ENCODE measurements around the gene RNF212. TPM values are rescaled to one million over a fixed set of nuclear protein-coding genes. Genes with fewer than 3 reads are reported as not detected.

Gene RNF212
- total and polyA plus RNA-seq, 2 donors (not counting 3 experiments of a cell fraction or from before 2014, with no cell fraction given) = 2.3 to 2.8 TPM

DNA sequence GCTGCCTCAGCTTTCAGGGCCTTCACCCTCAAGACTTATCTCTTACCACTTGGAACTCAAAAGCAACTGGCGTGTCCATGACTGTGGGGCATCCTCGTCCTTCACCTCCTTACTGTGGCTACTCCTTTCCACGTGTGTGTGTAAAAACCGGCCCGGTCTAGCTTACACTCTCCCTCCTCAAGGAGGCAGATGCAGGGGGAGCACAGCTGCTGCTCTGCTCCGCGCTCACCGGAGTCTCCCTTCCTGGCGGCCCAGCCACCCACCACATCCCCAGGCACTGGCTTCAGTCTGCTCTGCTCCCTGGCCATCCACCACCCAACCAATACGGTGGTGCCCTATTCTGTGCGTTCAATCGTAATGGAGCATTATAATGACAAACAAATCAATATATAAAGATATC lies 8.3 kb downstream of the RNF212 start:
- Histone ChIP-seq H3K4me1 (ENCODE audit: control insufficient read depth, extremely low read depth, insufficient read depth, low read length) (no peaks in the 10 kb centered on the region), H4K20me1 (replicated peaks; ENCODE audit: control insufficient read depth, extremely low read depth, insufficient read depth, low read length) (no peaks in the 10 kb centered on the region), H2AFZ (ENCODE audit: low read depth, low read length) (no peak overlapping the region), H3K4me2 (ENCODE audit: insufficient read depth, low read length) (no peak overlapping the region), H3K27me3 (ENCODE audit: control insufficient read depth in 2 of 2, insufficient read depth in 2 of 2, low read length in 2 of 2) (no peaks in the 10 kb centered on the region), H3K36me3 (ENCODE audit: control insufficient read depth in 2 of 2, extremely low read depth in 1 of 2, insufficient read depth in 2 of 2, low read length in 2 of 2) (no peaks in the 10 kb centered on the region), H3K27ac (ENCODE audit: insufficient read depth, low read depth, low read length) (no peak overlapping the region), H3K9me3 (replicated peaks; ENCODE audit: control insufficient read depth, insufficient read depth, low read length) (no peaks in the 10 kb centered on the region), H3K9ac (replicated peaks; ENCODE audit: extremely low read depth, insufficient read depth, low read length) (no peak overlapping the region), H3K9me1 (replicated peaks; ENCODE audit: control insufficient read depth, extremely low read depth, insufficient read depth, low read length) (no peaks in the 10 kb centered on the region), H3K79me2 (ENCODE audit: control insufficient read depth, insufficient read depth, low read length) (no peaks in the 10 kb centered on the region), H3K4me3 (replicated peaks in 1 of 3; ENCODE audit: insufficient read depth in 1 of 3, low read depth in 1 of 3, low read length in 3 of 3) (no peak overlapping the region)
- no peak for FAIRE-seq
- BruUV-seq (replicated peaks) = no TSS peak
- POLR2A ChIA-PET = no interaction called here
- CTCF ChIA-PET = no interaction called here
- DNase-seq (ENCODE audit: low read depth, low spot score) = no peak
- dilution Hi-C loops (cut with MboI; ENCODE audit: extremely low pct_ligation_motif_present, low sequenced_read_pairs) (no loop called here), intact Hi-C loops (cut with micrococcal nuclease) (no loop called here)
- TF ChIP-seq, protein P1, sequence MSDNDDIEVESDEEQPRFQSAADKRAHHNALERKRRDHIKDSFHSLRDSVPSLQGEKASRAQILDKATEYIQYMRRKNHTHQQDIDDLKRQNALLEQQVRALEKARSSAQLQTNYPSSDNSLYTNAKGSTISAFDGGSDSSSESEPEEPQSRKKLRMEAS (IDR thresholded peaks at IDR 0.05; ENCODE audit: insufficient read depth, insufficient read length) = no peak
- TF ChIP-seq GATA2 (IDR thresholded peaks at IDR 0.05; ENCODE audit: insufficient read depth, insufficient read length, low read depth, low read length) (no peak), FOS (IDR thresholded peaks at IDR 0.05; ENCODE audit: borderline replicate concordance, insufficient read depth, low read length) (no peak)

DNA sequence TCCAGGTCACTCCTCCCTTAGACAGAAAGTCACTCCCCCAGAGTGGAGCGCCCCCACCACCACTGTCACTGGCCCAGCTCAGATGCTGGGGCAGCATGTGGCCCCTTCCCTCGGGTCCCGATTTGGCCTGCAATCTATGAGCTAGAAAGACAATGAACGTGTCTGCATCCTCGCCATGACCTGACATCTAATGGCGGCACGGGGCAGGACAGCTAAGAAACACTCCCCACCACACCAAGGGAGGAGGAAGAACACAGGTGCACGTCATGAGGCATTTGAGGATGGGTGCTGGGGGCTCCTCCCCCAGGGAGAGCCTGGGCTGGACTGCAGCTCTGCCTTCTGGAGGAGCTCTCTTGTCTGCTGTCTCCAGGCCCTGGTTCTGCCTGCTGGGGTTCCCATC lies 8.7 kb downstream of the RNF212 start:
- Histone ChIP-seq H3K27ac (ENCODE audit: insufficient read depth, low read depth, low read length) (no peak overlapping the region), H3K4me3 (replicated peaks in 1 of 3; ENCODE audit: insufficient read depth in 1 of 3, low read depth in 1 of 3, low read length in 3 of 3) (no peak overlapping the region), H3K9ac (replicated peaks; ENCODE audit: extremely low read depth, insufficient read depth, low read length) (no peak overlapping the region), H3K79me2 (ENCODE audit: control insufficient read depth, insufficient read depth, low read length) (no peaks in the 10 kb centered on the region), H3K4me1 (ENCODE audit: control insufficient read depth, extremely low read depth, insufficient read depth, low read length) (no peaks in the 10 kb centered on the region), H3K27me3 (ENCODE audit: control insufficient read depth in 2 of 2, insufficient read depth in 2 of 2, low read length in 2 of 2) (no peaks in the 10 kb centered on the region), H4K20me1 (replicated peaks; ENCODE audit: control insufficient read depth, extremely low read depth, insufficient read depth, low read length) (no peaks in the 10 kb centered on the region), H3K4me2 (ENCODE audit: insufficient read depth, low read length) (no peak overlapping the region), H3K9me1 (replicated peaks; ENCODE audit: control insufficient read depth, extremely low read depth, insufficient read depth, low read length) (no peaks in the 10 kb centered on the region), H3K9me3 (replicated peaks; ENCODE audit: control insufficient read depth, insufficient read depth, low read length) (no peaks in the 10 kb centered on the region), H3K36me3 (ENCODE audit: control insufficient read depth in 2 of 2, extremely low read depth in 1 of 2, insufficient read depth in 2 of 2, low read length in 2 of 2) (no peaks in the 10 kb centered on the region), H2AFZ (ENCODE audit: low read depth, low read length) (no peak overlapping the region)
- CTCF ChIA-PET = no interaction called here
- TF ChIP-seq, protein P2, sequence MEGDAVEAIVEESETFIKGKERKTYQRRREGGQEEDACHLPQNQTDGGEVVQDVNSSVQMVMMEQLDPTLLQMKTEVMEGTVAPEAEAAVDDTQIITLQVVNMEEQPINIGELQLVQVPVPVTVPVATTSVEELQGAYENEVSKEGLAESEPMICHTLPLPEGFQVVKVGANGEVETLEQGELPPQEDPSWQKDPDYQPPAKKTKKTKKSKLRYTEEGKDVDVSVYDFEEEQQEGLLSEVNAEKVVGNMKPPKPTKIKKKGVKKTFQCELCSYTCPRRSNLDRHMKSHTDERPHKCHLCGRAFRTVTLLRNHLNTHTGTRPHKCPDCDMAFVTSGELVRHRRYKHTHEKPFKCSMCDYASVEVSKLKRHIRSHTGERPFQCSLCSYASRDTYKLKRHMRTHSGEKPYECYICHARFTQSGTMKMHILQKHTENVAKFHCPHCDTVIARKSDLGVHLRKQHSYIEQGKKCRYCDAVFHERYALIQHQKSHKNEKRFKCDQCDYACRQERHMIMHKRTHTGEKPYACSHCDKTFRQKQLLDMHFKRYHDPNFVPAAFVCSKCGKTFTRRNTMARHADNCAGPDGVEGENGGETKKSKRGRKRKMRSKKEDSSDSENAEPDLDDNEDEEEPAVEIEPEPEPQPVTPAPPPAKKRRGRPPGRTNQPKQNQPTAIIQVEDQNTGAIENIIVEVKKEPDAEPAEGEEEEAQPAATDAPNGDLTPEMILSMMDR (IDR thresholded peaks at IDR 0.05; ENCODE audit: extremely low read depth in 1 of 2, insufficient read depth in 1 of 2, low read depth in 1 of 2, low read length in 2 of 2) = no peak
- TF ChIP-seq, protein P1 (IDR thresholded peaks at IDR 0.05; ENCODE audit: insufficient read depth, insufficient read length) = no peak
- TF ChIP-seq GATA2 (IDR thresholded peaks at IDR 0.05; ENCODE audit: insufficient read depth, insufficient read length, low read depth, low read length) (no peak), EZH2 (IDR thresholded peaks at IDR 0.05; ENCODE audit: borderline replicate concordance, low read depth, low read length, severe bottlenecking) (no peak), JUN (IDR thresholded peaks at IDR 0.05; ENCODE audit: borderline replicate concordance, insufficient read depth, insufficient read length, low read depth) (no peak), FOS (IDR thresholded peaks at IDR 0.05; ENCODE audit: borderline replicate concordance, insufficient read depth, low read length) (no peak), POLR2AphosphoS5 (IDR thresholded peaks at IDR 0.05; ENCODE audit: insufficient read depth, low read depth, low read length) (no peak), POLR2A (IDR thresholded peaks at IDR 0.05; ENCODE audit: low read depth, low read length) (no peak), MYC (IDR thresholded peaks at IDR 0.05; ENCODE audit: low read depth, low read length) (no peak)
- no peak for DNase-seq (ENCODE audit: low read depth, low spot score)
- dilution Hi-C loops (cut with MboI; ENCODE audit: extremely low pct_ligation_motif_present, low sequenced_read_pairs) (no loop called here), intact Hi-C loops (cut with micrococcal nuclease) (no loop called here)
- POLR2A ChIA-PET = no interaction called here
- no peak for FAIRE-seq
- no TSS peak for BruUV-seq (replicated peaks)
